Endothelial cell (in vitro differentiated cells): ENCODE data around the gene MRPL33. TPM values are rescaled to one million over a fixed set of nuclear protein-coding genes. Genes with fewer than 3 reads are reported as not detected.

Source experiments
- DNase-seq: peaks from one replicate; pipeline ENCODE4 v3.0.0; 2021; ENCODE audit warnings: low spot score
- H3K27ac Mint-ChIP-seq: one replicate; pipeline ENCODE4 v1.8.0; 2021; ENCODE audit warnings: mixed read lengths, inconsistent platforms; ENCODE audit not compliant: unreplicated experiment
- H3K27me3 Mint-ChIP-seq: one replicate; pipeline ENCODE4 v1.8.0; 2021; ENCODE audit warnings: mild to moderate bottlenecking, moderate library complexity, mixed read lengths, inconsistent platforms; ENCODE audit not compliant: unreplicated experiment
- H3K36me3 Mint-ChIP-seq: one replicate; pipeline ENCODE4 v1.8.0; 2021; ENCODE audit warnings: mild to moderate bottlenecking, low read depth, mixed read lengths, inconsistent platforms; ENCODE audit not compliant: unreplicated experiment
- H3K4me1 Mint-ChIP-seq: one replicate; pipeline ENCODE4 v1.8.0; 2021; ENCODE audit warnings: mild to moderate bottlenecking, mixed read lengths, inconsistent platforms; ENCODE audit not compliant: unreplicated experiment
- H3K4me3 Mint-ChIP-seq: one replicate; pipeline ENCODE4 v1.8.0; 2021; ENCODE audit warnings: mild to moderate bottlenecking, mixed read lengths, inconsistent platforms; ENCODE audit not compliant: unreplicated experiment
- H3K9me3 Mint-ChIP-seq: one replicate; pipeline ENCODE4 v1.8.0; 2021; ENCODE audit warnings: mixed read lengths, inconsistent platforms; ENCODE audit not compliant: unreplicated experiment
- CTCF ChIP-seq: fragments of 200-600 bp; sonication (generic); IDR thresholded peaks from one replicate; pipeline ENCODE4 v1.5.0; 2021; ENCODE audit warnings: antibody characterized with exemption; ENCODE audit not compliant: unreplicated experiment
- total RNA-seq: library from RNA; stranded (reverse); fragmentation: NEBNext Ultra II Directional; extraction: Animal tissue kit (Norgen Biotek cat#: 25700); gene quantifications from one replicate; pipeline ENCODE4 v1.2.1, GENCODE V29; 2021; ENCODE audit not compliant: unreplicated experiment

Gene MRPL33
- total RNA-seq, 1 donor from 2014 or later, result 52.0 TPM

- Mint-ChIP-seq H3K36me3 (no peaks in the 10 kb centered on the region), H3K9me3 (no peaks in the 10 kb centered on the region), H3K4me1 (no peaks in the 10 kb centered on the region), H3K4me3 (no peak overlapping the region), H3K27me3 (no peaks in the 10 kb centered on the region), H3K27ac (no peak overlapping the region)
- TF ChIP-seq CTCF, result no peak
- no peak for DNase-seq
Measured at GRCh38 chr2:27815860-27816438, 44.4 kb downstream of the MRPL33 start.

GRCh38 chr2:27822049-27822448 is 50.5 kb downstream of the MRPL33 start:
- Mint-ChIP-seq H3K27ac (no peak overlapping the region), H3K27me3 (no peaks in the 10 kb centered on the region), H3K9me3 (no peaks in the 10 kb centered on the region), H3K4me1 (no peaks in the 10 kb centered on the region), H3K4me3 (no peak overlapping the region), H3K36me3 (no peaks in the 10 kb centered on the region)
- TF ChIP-seq CTCF, result no peak
- DNase-seq, result no peak

GRCh38 chr2:27823135-27823534 is 51.6 kb downstream of the MRPL33 start:
- no peaks in the 10 kb centered on the region for H3K9me3 Mint-ChIP-seq
- H3K36me3 Mint-ChIP-seq, result no peaks in the 10 kb centered on the region
- H3K27ac Mint-ChIP-seq, result no peak overlapping the region
- no peaks in the 10 kb centered on the region for H3K27me3 Mint-ChIP-seq
- no peak overlapping the region for H3K4me3 Mint-ChIP-seq
- no peaks in the 10 kb centered on the region for H3K4me1 Mint-ChIP-seq
- TF ChIP-seq CTCF, result no peak
- DNase-seq, result no peak

GRCh38 chr2:27823569-27823968 is 52.0 kb downstream of the MRPL33 start:
- TF ChIP-seq CTCF, result no peak
- no peak overlapping the region for H3K27ac Mint-ChIP-seq

GRCh38 chr2:27824401-27824800 is 52.9 kb downstream of the MRPL33 start:
- H3K36me3 Mint-ChIP-seq, result no peaks in the 10 kb centered on the region
- DNase-seq, result no peak
- no peaks in the 10 kb centered on the region for H3K9me3 Mint-ChIP-seq
- H3K4me1 Mint-ChIP-seq, result no peaks in the 10 kb centered on the region
- H3K4me3 Mint-ChIP-seq, result no peak overlapping the region
- no peaks in the 10 kb centered on the region for H3K27me3 Mint-ChIP-seq
- H3K27ac Mint-ChIP-seq, result no peak overlapping the region
- no peak for TF ChIP-seq CTCF

More at GRCh38 chr2:27823569-27823968, 52.0 kb downstream of the MRPL33 start:
- no peaks in the 10 kb centered on the region for H3K36me3 Mint-ChIP-seq
- H3K4me3 Mint-ChIP-seq, result no peak overlapping the region
- H3K9me3 Mint-ChIP-seq, result no peaks in the 10 kb centered on the region
- H3K27me3 Mint-ChIP-seq, result no peaks in the 10 kb centered on the region
- H3K4me1 Mint-ChIP-seq, result no peaks in the 10 kb centered on the region
- no peak for DNase-seq
